ENCODE data around the gene LIN37. TPM values are rescaled to one million over a fixed set of nuclear protein-coding genes. Genes with fewer than 3 reads are reported as not detected.

The LIN37 gene
- total and polyA plus RNA-seq, 2 of the 13 experiments (the other 11 are each of a cell fraction or from before 2014, with no cell fraction given): 6.3 to 8.7 TPM

DNA sequence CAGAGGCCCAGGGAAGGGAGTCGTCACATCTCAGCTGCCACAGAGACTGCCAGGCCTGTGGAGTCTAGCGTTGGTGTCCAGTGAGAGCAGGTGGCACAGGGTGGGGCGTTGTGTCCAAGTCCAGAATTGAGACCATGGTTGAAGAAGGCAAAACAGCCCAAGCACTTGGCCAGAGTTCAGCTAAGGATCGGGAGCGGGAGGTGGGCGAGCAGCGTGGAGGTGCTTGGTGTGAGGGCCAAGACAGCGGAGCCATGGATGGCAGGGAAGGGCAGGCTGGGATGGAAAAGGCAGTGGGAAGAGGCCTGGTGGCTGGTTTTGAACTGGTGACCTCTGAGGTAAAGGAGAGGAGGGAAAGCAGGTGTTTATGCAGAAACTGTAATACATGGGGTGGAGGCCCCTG, 14.1 kb upstream of the LIN37 start:
- ChIA-PET POLR2A (interaction anchor here (1.2 kb wide), 1 partner anchor 57 kb away, joined by 3 read pairs; no protein-coding TSS in a partner anchor), CTCF (ENCODE audit: low intra/inter-chr PET ratio, low total read pairs) (no interaction called here)
- Histone ChIP-seq H3K27me3 (ENCODE audit: control insufficient read depth in 1 of 2, insufficient read depth in 2 of 2, low read length in 2 of 2) (no peaks in the 10 kb centered on the region), H4K20me1 (ENCODE audit: insufficient read depth, low read length) (no peaks in the 10 kb centered on the region), H3K9me3 (ENCODE audit: low read length) (no peaks in the 10 kb centered on the region), H3K9ac (ENCODE audit: insufficient read depth, low read depth, low read length) (no peak overlapping the region), H3K79me2 (ENCODE audit: insufficient read depth, low read length) (no peaks in the 10 kb centered on the region), H3K4me1 (ENCODE audit: insufficient read depth, low read length) (peaks cover 2% of the 10 kb centered on the region; the same call in 1 of the 2 replicates), H3K36me3 (replicated peaks in 1 of 2; ENCODE audit: control insufficient read depth in 1 of 2, insufficient read depth in 2 of 2, low read length in 2 of 2) (peaks cover 37 to 91% of the 10 kb centered on the region in 2 experiments; a peak in 4 of 5 replicates), H3K4me3 (replicated peaks in 1 of 3; ENCODE audit: insufficient read depth in 1 of 3, low read depth in 2 of 3, low read length in 3 of 3) (no peak overlapping the region), H3K27ac (ENCODE audit: extremely low read length, insufficient read depth, low read length) (no peak overlapping the region), H2AFZ (ENCODE audit: low read length) (no peak overlapping the region), H3K4me2 (ENCODE audit: low read depth, low read length) (no peak overlapping the region)
- intact Hi-C loops (cut with micrococcal nuclease; ENCODE audit: unreplicated experiment) (no loop called here), in situ Hi-C loops (cut with HindIII; ENCODE audit: extremely low pct_ligation_motif_present, low pct_unique_long_range_greater_than_20kb) (no loop called here)
- ATAC-seq: no peak
- no peak for FAIRE-seq
- TF ChIP-seq ZNF382 (CRISPR knock-in tag; IDR thresholded peaks at IDR 0.05; ENCODE audit: borderline replicate concordance) (no peak), AGO2 (optimal IDR thresholded peaks at IDR 0.05; ENCODE audit: low read depth, low read length) (peak; percentile 25)
- no TSS peak for BruUV-seq (replicated peaks)
- 97% methylated on average over 8 of the region's 8 CpGs for WGBS (ENCODE audit: low lambda C conversion rate)
- DNase-seq (ENCODE audit: low spot score): no peak

DNA sequence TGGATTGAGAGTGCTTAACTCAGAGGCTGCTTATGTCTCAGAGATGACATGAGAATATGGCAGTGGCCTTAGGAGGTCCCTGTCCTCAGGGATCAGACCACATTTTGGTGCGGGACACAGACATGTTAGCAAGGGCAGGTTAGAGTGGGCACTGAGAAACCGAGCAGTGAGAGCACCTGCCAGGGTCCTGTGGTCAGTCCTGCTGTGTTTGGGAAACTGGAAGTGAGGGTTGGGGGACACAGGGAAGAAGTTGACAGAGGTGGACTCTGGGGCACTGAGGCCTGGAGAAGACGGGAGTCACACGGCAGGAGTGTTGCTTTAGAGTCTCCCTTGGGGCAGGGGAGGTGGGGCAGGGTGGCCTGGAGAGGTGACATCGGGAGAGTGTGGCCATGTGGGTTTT, 13.5 kb upstream of the LIN37 start:
- BruUV-seq (replicated peaks): no TSS peak
- no peak overlapping the region for H3K9ac ChIP-seq (ENCODE audit: insufficient read depth, low read depth, low read length)
- no peaks in the 10 kb centered on the region for H3K27me3 ChIP-seq (ENCODE audit: control insufficient read depth in 1 of 2, insufficient read depth in 2 of 2, low read length in 2 of 2)
- no peak overlapping the region for H2AFZ ChIP-seq (ENCODE audit: low read length)
- H3K79me2 ChIP-seq (ENCODE audit: insufficient read depth, low read length): no peaks in the 10 kb centered on the region
- ChIA-PET CTCF (ENCODE audit: low intra/inter-chr PET ratio, low total read pairs) (no interaction called here), POLR2A (interaction anchor here (1.2 kb wide), 1 partner anchor 57 kb away, joined by 3 read pairs; no protein-coding TSS in a partner anchor)
- no peaks in the 10 kb centered on the region for H3K9me3 ChIP-seq (ENCODE audit: low read length)
- H3K4me3 ChIP-seq (replicated peaks in 1 of 3; ENCODE audit: insufficient read depth in 1 of 3, low read depth in 2 of 3, low read length in 3 of 3): no peak overlapping the region
- intact Hi-C loops (cut with micrococcal nuclease; ENCODE audit: unreplicated experiment): no loop called here
- no peaks in the 10 kb centered on the region for H4K20me1 ChIP-seq (ENCODE audit: insufficient read depth, low read length)
- WGBS (ENCODE audit: low lambda C conversion rate): 96% methylated on average over 4 of the region's 5 CpGs
- DNase-seq (ENCODE audit: low spot score): no peak
- no peak overlapping the region for H3K4me2 ChIP-seq (ENCODE audit: low read depth, low read length)
- H3K36me3 ChIP-seq (replicated peaks in 1 of 2; ENCODE audit: control insufficient read depth in 1 of 2, insufficient read depth in 2 of 2, low read length in 2 of 2): peaks cover 32 to 85% of the 10 kb centered on the region in 2 experiments; a peak in 4 of 5 replicates
- H3K27ac ChIP-seq (ENCODE audit: extremely low read length, insufficient read depth, low read length): no peak overlapping the region
- FAIRE-seq: no peak
- peaks cover 8% of the 10 kb centered on the region for H3K4me1 ChIP-seq (ENCODE audit: insufficient read depth, low read length)
- in situ Hi-C loops (cut with HindIII; ENCODE audit: extremely low pct_ligation_motif_present, low pct_unique_long_range_greater_than_20kb): no loop called here
- ATAC-seq: no peak
- TF ChIP-seq MEIS2 (CRISPR knock-in tag; IDR thresholded peaks at IDR 0.05): no peak
- TF ChIP-seq ZFP1 (CRISPR knock-in tag; IDR thresholded peaks at IDR 0.05): no peak
- TF ChIP-seq MAFG (CRISPR knock-in tag; IDR thresholded peaks at IDR 0.05): no peak
- no peak for TF ChIP-seq DR1 (CRISPR knock-in tag; IDR thresholded peaks at IDR 0.05)
- no peak for TF ChIP-seq CHCHD3 (CRISPR knock-in tag; IDR thresholded peaks at IDR 0.05)
- TF ChIP-seq FOSL1 (CRISPR knock-in tag; IDR thresholded peaks at IDR 0.05; ENCODE audit: borderline replicate concordance): no peak
- no peak for TF ChIP-seq MBNL3 (CRISPR knock-in tag; conservative IDR thresholded peaks at IDR 0.05)
- TF ChIP-seq ZNF670 (CRISPR knock-in tag; IDR thresholded peaks at IDR 0.05; ENCODE audit: borderline replicate concordance): no peak
- TF ChIP-seq ZNF672 (CRISPR knock-in tag; IDR thresholded peaks at IDR 0.05): no peak
- no peak for TF ChIP-seq CHD2 (IDR thresholded peaks at IDR 0.05; ENCODE audit: low read depth, low read length)
- no peak for TF ChIP-seq POLR2AphosphoS2 (IDR thresholded peaks at IDR 0.05; ENCODE audit: low read depth, low read length)
- no peak for TF ChIP-seq ZNF383 (CRISPR knock-in tag; IDR thresholded peaks at IDR 0.05; ENCODE audit: borderline replicate concordance)
- TF ChIP-seq, protein P1, sequence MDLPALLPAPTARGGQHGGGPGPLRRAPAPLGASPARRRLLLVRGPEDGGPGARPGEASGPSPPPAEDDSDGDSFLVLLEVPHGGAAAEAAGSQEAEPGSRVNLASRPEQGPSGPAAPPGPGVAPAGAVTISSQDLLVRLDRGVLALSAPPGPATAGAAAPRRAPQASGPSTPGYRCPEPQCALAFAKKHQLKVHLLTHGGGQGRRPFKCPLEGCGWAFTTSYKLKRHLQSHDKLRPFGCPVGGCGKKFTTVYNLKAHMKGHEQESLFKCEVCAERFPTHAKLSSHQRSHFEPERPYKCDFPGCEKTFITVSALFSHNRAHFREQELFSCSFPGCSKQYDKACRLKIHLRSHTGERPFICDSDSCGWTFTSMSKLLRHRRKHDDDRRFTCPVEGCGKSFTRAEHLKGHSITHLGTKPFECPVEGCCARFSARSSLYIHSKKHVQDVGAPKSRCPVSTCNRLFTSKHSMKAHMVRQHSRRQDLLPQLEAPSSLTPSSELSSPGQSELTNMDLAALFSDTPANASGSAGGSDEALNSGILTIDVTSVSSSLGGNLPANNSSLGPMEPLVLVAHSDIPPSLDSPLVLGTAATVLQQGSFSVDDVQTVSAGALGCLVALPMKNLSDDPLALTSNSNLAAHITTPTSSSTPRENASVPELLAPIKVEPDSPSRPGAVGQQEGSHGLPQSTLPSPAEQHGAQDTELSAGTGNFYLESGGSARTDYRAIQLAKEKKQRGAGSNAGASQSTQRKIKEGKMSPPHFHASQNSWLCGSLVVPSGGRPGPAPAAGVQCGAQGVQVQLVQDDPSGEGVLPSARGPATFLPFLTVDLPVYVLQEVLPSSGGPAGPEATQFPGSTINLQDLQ (CRISPR knock-in tag; IDR thresholded peaks at IDR 0.05): no peak
- TF ChIP-seq ZNF276 (CRISPR knock-in tag; IDR thresholded peaks at IDR 0.05; ENCODE audit: low read depth): no peak
- TF ChIP-seq KDM3A (CRISPR knock-in tag; IDR thresholded peaks at IDR 0.05; ENCODE audit: low read depth): no peak
